Progenitor cell of endocrine pancreas (in vitro differentiated cells): ENCODE data around the gene SLC6A4. TPM values are rescaled to one million over a fixed set of nuclear protein-coding genes. Genes with fewer than 3 reads are reported as not detected.
"Not testable (repeated sequence)": the region's sequence is repeated elsewhere in the genome, so short reads cannot be mapped to it uniquely, and the experiment has no call there.

ENCODE experiments used
- DNase-seq: peaks from one replicate; pipeline ENCODE4 v3.0.0; 2021; ENCODE audit warnings: low spot score; ENCODE audit not compliant: unreplicated experiment
- H3K27ac Mint-ChIP-seq: 2 replicates; pipeline ENCODE4 v1.8.0; 2021; ENCODE audit warnings: mild to moderate bottlenecking, moderate library complexity, mixed read lengths
- H3K27me3 Mint-ChIP-seq: 2 replicates; pipeline ENCODE4 v1.8.0; 2021; ENCODE audit warnings: mixed read lengths
- H3K36me3 Mint-ChIP-seq: 2 replicates; pipeline ENCODE4 v1.8.0; 2022; ENCODE audit warnings: mixed read lengths; ENCODE audit not compliant: insufficient read depth
- H3K4me1 Mint-ChIP-seq: 2 replicates; pipeline ENCODE4 v1.8.0; 2021; ENCODE audit warnings: low read depth, mixed read lengths
- H3K4me3 Mint-ChIP-seq: 2 replicates; pipeline ENCODE4 v1.8.0; 2021; ENCODE audit warnings: low read depth, mild to moderate bottlenecking, moderate library complexity, mixed read lengths
- H3K9me3 Mint-ChIP-seq: 2 replicates; pipeline ENCODE4 v1.8.0; 2021; ENCODE audit warnings: low read depth, mixed read lengths
- CTCF ChIP-seq: fragments of 200-600 bp; sonication (generic); IDR thresholded peaks from one replicate; pipeline ENCODE4 v1.5.0; 2021; ENCODE audit warnings: antibody characterized with exemption, mild to moderate bottlenecking; ENCODE audit not compliant: unreplicated experiment
- total RNA-seq: library from RNA; stranded (reverse); gene quantifications from 2 replicates; pipeline ENCODE4 v1.2.1, GENCODE V29; 2021

The SLC6A4 gene
- total RNA-seq, 1 donor from 2014 or later: 0.96 TPM

GRCh38 chr17:30153463-30153862 is 82.0 kb downstream of the SLC6A4 start:
- no peak for TF ChIP-seq CTCF
- DNase-seq: no peak
- Mint-ChIP-seq H3K4me1 (no peaks in the 10 kb centered on the region), H3K27ac (no peak overlapping the region), H3K9me3 (peaks cover 4% of the 10 kb centered on the region), H3K27me3 (no peaks in the 10 kb centered on the region), H3K36me3 (peaks cover 25% of the 10 kb centered on the region), H3K4me3 (no peak overlapping the region)

- Mint-ChIP-seq H3K27ac (no peak overlapping the region), H3K4me1 (no peaks in the 10 kb centered on the region), H3K36me3 (peaks cover 16% of the 10 kb centered on the region), H3K4me3 (no peak overlapping the region), H3K9me3 (no peaks in the 10 kb centered on the region), H3K27me3 (no peaks in the 10 kb centered on the region)
- TF ChIP-seq CTCF: no peak
- DNase-seq: no peak
These were observed 84.0 kb downstream of the SLC6A4 start for GRCh38 chr17:30151471-30151870.

GRCh38 chr17:30148376-30148775 is 87.1 kb downstream of the SLC6A4 start:
- Mint-ChIP-seq H3K36me3 (peaks cover 12% of the 10 kb centered on the region), H3K4me1 (no peaks in the 10 kb centered on the region), H3K9me3 (no peaks in the 10 kb centered on the region), H3K27me3 (no peaks in the 10 kb centered on the region), H3K27ac (no peak overlapping the region), H3K4me3 (no peak overlapping the region)
- DNase-seq: no peak
- TF ChIP-seq CTCF: no peak

- H3K27ac Mint-ChIP-seq, H3K4me1 Mint-ChIP-seq, H3K4me3 Mint-ChIP-seq, DNase-seq, H3K9me3 Mint-ChIP-seq, H3K27me3 Mint-ChIP-seq: not testable (repeated sequence)
- H3K36me3 Mint-ChIP-seq: peaks cover 12% of the 10 kb centered on the region
These were observed 87.6 kb downstream of the SLC6A4 start for GRCh38 chr17:30147860-30148259.

Other genes with a start within 250 kb of the SLC6A4 start
- gene NSRP1, start 118.9 kb downstream of the SLC6A4 start, total RNA-seq: 25.3 and 29.0 TPM in 2 replicates
- gene BLMH, start 56.2 kb upstream of the SLC6A4 start, total RNA-seq: 60.9 and 64.2 TPM in 2 replicates
- not detected in 2 replicates for gene TMIGD1, start 98.4 kb upstream of the SLC6A4 start, total RNA-seq
- 123 and 124 TPM in 2 replicates for gene CPD, start 143.2 kb upstream of the SLC6A4 start, total RNA-seq
- gene GOSR1, start 241.7 kb upstream of the SLC6A4 start, total RNA-seq: 59.6 and 64.9 TPM in 2 replicates